Measurements from ENCODE around the gene HOMER2. TPM values are rescaled to one million over a fixed set of nuclear protein-coding genes. Genes with fewer than 3 reads are reported as not detected.

Gene HOMER2
- total RNA-seq = 5.7 and 6.5 TPM in 2 replicates

GRCh38 chr15:82952158-82953081 is at the start of gene HOMER2:
Gene HOMER2 (minus strand): TSS chr15:82952720. CDS start chr15:82952535, 185 bp downstream.

GRCh38 chr15:82985688-82986441 is 33.3 kb upstream of the HOMER2 start, which contains the start of gene RAMAC:
Gene RAMAC (plus strand): TSS chr15:82986210. CDS start chr15:82989019, 2,809 bp downstream.

GRCh38 chr15:82809308-82810060 is 143.0 kb downstream of the HOMER2 start, which contains the start of gene WHAMM:
Gene WHAMM (plus strand): TSS chr15:82809628. CDS start chr15:82809727, 99 bp downstream.

GRCh38 chr15:82805994-82806406 is 146.5 kb downstream of the HOMER2 start, which contains the start of gene FSD2:
Gene FSD2 (minus strand): TSS chr15:82806069. CDS start chr15:82787390, 18,679 bp downstream.

Other genes with a start within 250 kb of the HOMER2 start
- 0.40 and 0.56 TPM in 2 replicates for gene AP3B2, start 242.8 kb downstream of the HOMER2 start, total RNA-seq
- gene FSD2, start 146.7 kb downstream of the HOMER2 start, total RNA-seq = not detected in 2 replicates
- 3.4 and 4.1 TPM in 2 replicates for gene WHAMM, start 143.1 kb downstream of the HOMER2 start, total RNA-seq
- 33.7 and 37.6 TPM in 2 replicates for gene RAMAC, start 33.5 kb upstream of the HOMER2 start, total RNA-seq
- 10.3 and 10.9 TPM in 2 replicates for gene C15orf40, start 58.9 kb upstream of the HOMER2 start, total RNA-seq
- gene BTBD1, start 114.5 kb upstream of the HOMER2 start, total RNA-seq = 101 and 113 TPM in 2 replicates
- gene TM6SF1, start 154.9 kb upstream of the HOMER2 start, total RNA-seq = 0.50 and 0.92 TPM in 2 replicates

Data from aortic smooth muscle cell (primary cell).